HFF-Myc (cell line): ENCODE data around the gene UNC13D.
"Not testable (repeated sequence)": the region's sequence is repeated elsewhere in the genome, so short reads cannot be mapped to it uniquely, and the experiment has no call there.

Experiments used
- DNase-seq: peaks from one replicate; pipeline ENCODE4 v3.0.0-alpha.2; 2011; ENCODE audit warnings: low read depth; ENCODE audit errors: extremely low read depth
- H3K4me3 ChIP-seq: replicated peaks from 2 replicates; pipeline ENCODE4 v1.5.1; 2011; ENCODE audit warnings: low read depth, mild to moderate bottlenecking, control low read depth, low read length
- TF ChIP-seq, protein P1 (sequence below): IDR thresholded peaks from 2 replicates; pipeline ENCODE4 v1.5.1; 2012; ENCODE audit warnings: mild to moderate bottlenecking, low read depth, low read length, control low read depth; ENCODE audit errors: missing control alignments

The UNC13D gene

DNA sequence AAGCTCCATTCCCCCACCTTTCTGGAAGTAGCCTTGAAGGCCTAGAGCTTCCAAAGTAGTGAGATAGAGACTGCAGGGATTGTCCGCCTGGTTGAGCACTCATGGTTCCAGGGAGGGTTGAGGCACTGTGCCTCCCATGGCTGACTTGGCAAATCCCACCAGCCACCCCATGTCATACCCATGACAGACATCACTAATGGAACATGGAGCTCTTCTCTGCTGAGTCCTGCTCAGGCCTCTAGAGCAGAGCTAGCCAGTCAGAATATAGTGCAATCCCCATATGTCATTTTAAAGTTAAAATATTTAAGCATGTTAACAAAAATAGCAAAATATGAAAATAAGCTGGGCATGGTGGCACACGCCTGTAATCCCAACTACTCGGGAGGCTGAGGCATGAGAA is 28.8 kb downstream of the UNC13D start:
- no peak overlapping the region for H3K4me3 ChIP-seq
- TF ChIP-seq, protein P1, sequence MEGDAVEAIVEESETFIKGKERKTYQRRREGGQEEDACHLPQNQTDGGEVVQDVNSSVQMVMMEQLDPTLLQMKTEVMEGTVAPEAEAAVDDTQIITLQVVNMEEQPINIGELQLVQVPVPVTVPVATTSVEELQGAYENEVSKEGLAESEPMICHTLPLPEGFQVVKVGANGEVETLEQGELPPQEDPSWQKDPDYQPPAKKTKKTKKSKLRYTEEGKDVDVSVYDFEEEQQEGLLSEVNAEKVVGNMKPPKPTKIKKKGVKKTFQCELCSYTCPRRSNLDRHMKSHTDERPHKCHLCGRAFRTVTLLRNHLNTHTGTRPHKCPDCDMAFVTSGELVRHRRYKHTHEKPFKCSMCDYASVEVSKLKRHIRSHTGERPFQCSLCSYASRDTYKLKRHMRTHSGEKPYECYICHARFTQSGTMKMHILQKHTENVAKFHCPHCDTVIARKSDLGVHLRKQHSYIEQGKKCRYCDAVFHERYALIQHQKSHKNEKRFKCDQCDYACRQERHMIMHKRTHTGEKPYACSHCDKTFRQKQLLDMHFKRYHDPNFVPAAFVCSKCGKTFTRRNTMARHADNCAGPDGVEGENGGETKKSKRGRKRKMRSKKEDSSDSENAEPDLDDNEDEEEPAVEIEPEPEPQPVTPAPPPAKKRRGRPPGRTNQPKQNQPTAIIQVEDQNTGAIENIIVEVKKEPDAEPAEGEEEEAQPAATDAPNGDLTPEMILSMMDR, result no peak
- DNase-seq, result no peak

DNA sequence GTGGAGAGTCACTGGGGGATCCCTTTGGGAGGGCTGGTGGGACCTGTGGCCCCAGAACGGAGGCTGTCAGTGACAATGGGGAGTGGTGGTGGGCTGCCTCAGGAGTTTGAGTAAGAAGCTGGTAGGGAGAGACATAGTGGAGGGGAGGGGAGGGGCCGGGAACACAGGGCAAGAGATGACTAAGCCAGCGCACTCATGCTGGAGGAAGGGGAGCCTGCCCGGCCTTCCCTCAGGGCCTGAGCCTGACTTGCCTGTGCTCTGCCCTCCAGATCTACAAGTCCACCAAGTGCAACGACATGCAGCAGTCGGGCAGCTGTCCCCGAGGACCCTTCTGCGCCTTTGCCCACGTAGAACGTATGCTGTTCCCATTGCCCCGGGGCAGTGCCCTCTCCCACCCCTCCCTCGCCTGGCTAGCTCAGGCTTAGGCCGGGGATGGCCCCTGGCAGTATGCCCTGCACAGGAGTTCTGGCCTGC is 29.3 kb downstream of the UNC13D start:
- TF ChIP-seq, protein P1, result no peak
- DNase-seq, result peak; percentile 24
- H3K4me3 ChIP-seq, result no peak overlapping the region

DNA sequence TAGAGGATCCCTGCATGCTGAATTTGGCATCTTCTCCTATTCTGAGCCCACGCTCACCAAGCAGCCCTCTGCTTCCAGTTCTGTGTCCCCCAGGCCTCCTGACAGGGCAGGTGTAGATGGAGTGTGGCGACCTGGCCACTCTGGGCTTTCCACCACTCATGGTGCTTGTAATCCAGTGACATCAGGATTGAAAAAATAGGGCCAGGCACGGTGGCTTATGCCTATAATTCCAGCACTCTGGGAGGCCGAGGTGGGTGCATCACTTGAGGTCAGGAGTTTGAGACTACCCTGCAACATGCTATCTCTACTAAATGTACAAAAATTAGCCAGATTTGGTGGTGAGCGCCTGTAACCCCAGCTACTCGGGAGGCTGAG is 30.2 kb downstream of the UNC13D start:
- TF ChIP-seq, protein P1, result no peak
- DNase-seq, result no peak

DNA sequence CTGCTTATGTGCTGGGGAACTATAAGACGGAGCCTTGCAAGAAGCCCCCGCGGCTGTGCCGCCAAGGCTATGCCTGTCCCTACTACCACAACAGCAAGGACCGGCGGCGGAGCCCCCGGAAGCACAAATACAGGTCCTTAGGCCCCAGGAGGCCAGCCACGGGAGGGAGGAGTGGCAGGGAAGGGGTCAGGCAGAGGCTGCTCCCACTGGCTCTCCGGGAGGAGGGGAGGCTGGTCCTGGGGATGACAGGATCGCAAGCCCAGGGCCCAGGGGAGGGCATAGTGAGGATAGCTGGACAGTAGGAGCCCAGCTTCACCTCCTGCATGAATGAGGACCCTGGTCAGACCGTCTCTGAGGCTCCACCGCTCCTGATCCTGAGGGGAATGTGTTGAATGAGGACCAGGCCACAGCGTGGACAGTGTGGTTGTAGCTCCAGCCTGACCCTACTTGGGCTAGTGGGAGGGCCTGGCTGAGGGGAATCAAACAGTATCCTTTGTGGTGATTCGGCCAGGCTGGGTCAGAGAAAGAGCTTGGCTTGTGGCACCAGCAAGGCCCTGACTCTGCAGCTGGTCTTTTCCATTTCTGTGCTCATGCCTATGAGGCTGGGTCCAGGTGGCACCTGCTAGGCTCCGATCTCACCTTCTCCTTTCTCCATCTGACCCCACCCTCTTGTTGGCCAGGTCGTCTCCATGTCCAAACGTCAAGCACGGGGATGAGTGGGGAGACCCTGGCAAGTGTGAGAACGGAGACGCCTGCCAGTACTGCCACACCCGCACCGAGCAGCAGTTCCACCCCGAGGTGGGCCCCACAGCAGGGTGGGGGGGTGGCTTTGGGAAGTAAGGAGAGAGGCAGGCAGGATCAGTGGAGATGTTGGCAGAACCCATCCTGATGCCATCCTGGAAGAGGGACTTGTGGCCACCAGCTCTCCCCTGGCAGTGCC is 30.9 kb downstream of the UNC13D start:
- DNase-seq, result no peak
- TF ChIP-seq, protein P1, result no peak
- no peak overlapping the region for H3K4me3 ChIP-seq

More for the DNA sequence above, 30.2 kb downstream of the UNC13D start:
- no peak overlapping the region for H3K4me3 ChIP-seq

DNA sequence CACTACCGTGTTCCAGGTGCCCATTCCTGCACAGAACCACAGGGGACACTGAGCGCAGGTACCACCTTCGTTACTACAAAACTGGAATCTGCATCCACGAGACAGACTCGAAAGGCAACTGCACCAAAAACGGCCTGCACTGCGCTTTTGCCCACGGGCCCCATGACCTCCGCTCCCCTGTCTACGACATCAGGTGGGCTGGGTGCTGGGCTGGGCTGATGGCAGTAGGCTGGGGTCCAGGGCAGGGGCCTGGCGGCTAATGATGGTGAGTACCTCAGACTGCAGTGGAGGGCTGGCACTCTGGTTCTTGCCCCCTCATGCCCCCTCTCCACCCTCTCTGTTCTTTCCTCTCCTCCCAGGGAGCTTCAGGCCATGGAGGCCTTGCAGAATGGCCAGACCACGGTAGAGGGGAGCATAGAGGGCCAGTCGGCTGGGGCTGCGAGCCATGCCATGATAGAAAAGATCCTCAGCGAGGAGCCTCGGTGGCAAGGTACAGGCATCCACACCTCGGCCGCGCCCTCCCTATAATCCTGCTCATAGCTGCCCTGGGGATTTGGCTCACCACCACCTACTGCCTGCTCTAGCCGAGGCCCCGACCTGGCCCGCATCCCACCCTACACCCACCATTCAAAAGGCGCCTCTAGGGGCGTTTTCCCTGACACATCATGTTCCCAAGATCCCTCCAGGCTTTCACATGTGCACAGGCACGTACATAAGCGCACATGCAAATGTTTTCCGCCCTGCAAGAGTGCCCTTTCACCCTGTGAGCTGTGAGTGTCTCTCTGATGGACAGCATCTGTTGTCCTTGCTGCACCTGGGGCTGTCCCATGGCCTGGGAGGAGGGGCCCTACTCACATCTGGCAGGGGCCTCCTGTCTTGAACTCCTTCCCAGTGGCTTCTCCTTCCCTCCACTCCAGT is 31.8 kb downstream of the UNC13D start:
- H3K4me3 ChIP-seq, result no peak overlapping the region
- no peak for DNase-seq
- TF ChIP-seq, protein P1, result no peak

DNA sequence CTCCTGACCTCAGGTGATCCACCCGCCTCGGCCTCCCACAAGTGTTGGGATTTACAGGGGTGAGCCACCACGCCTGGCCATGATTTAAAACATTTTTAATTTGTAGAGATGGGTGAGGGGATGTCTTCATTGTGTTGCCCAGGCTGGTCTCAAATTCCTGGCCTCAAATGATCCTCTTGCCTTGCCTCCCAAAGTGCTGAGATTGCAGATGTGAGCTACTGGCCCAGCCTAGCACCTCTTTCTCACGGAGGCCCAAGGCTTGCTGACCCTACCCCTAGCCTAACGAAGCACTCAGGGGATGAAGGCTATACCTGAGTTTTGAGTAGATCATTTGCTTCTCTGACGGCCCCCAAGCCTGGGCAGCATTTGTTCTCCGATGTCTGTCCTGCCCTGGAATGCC is 33.0 kb downstream of the UNC13D start:
- no peak for DNase-seq
- TF ChIP-seq, protein P1, result no peak
- H3K4me3 ChIP-seq, result no peak overlapping the region

DNA sequence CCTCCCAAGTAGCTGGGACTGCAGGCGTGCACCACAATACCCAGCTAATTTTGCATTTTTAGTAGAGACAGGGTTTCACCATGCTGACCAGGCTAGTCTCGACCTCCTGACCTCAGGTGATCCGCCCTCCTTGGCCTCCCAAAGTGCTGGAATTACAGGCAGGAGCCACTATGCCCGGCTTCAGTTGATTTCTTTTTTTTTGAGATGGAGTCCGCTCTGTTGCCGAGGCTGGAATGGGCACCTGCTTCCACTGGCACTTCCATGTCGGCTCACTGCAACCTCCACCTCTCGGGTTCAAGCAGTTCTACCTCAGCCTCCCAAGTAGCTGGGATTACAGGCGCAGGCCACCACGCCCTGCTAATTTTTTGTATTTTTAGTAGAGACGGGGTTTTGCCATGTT is 33.4 kb downstream of the UNC13D start:
- not testable (repeated sequence) for DNase-seq, H3K4me3 ChIP-seq
